SK-N-SH (cell line): Measurements from ENCODE around the gene PDGFC. TPM values are rescaled to one million over a fixed set of nuclear protein-coding genes. Genes with fewer than 3 reads are reported as not detected.

Source experiments
- CTCF ChIA-PET: fragments of 300-600, 350-600 bp; formaldehyde crosslinking; extraction: SDS; loops from one replicate; lab custom pipeline; 2021; lab: Yijun Ruan, JAX
- POLR2A ChIA-PET: fragments of 350-600 bp; sonication (Branson Sonifier 250); formaldehyde crosslinking; extraction: SDS; loops from one replicate; lab custom pipeline; 2020; ENCODE audit warnings: antibody characterized with exemption, inconsistent platforms; lab: Yijun Ruan, JAX
- DNase-seq: peaks from one replicate; pipeline ENCODE4 v3.0.0; 2012
- H2AFZ ChIP-seq: fragments of 200-600 bp; sonication (generic); 2 replicates; pipeline ENCODE4 v1.8.1; 2016; ENCODE audit warnings: antibody characterized with exemption, mild to moderate bottlenecking, low read depth
- H3F3A ChIP-seq: fragments of 200-600 bp; sonication (generic); replicated peaks from 2 replicates; pipeline ENCODE3; 2016; ENCODE audit warnings: antibody characterized with exemption, mild to moderate bottlenecking; ENCODE audit not compliant: insufficient read depth
- H3K27ac ChIP-seq, 2 experiments: fragments of 200-500 bp in 1 of 2; fragments of 200-600 bp in 1 of 2; sonication (Bioruptor generic) in 1 of 2; sonication (generic), shearing (Covaris generic) in 1 of 2; 2 replicates each; pipeline versions ENCODE4 v1.5.1 to v1.6.1; 2014 to 2016; ENCODE audit warnings: low read depth in 2 of 2, inconsistent platforms in 1 of 2, low read length in 1 of 2, mild to moderate bottlenecking in 1 of 2, mixed read lengths in 1 of 2
- H3K27me3 ChIP-seq: fragments of 200-600 bp; sonication (generic), shearing (Covaris generic); 2 replicates; pipeline ENCODE4 v1.6.1; 2016; ENCODE audit warnings: mixed run types; ENCODE audit not compliant: insufficient read depth
- H3K36me3 ChIP-seq, 2 experiments: fragments of 200-500 bp in 1 of 2; fragments of 200-600 bp in 1 of 2; sonication (Bioruptor generic) in 1 of 2; sonication (generic) in 1 of 2; replicated peaks in 1 of 2; 2 replicates each; pipeline versions ENCODE3 to v1.5.1; 2014 to 2016; ENCODE audit warnings: low read length in 1 of 2, mild to moderate bottlenecking in 1 of 2; ENCODE audit not compliant: insufficient read depth in 2 of 2, control insufficient read depth in 1 of 2
- H3K4me1 ChIP-seq, 2 experiments: fragments of 200-500 bp in 1 of 2; fragments of 200-600 bp in 1 of 2; sonication (Bioruptor generic) in 1 of 2; sonication (generic), shearing (Covaris generic) in 1 of 2; 2 replicates each; pipeline versions ENCODE4 v1.5.1 to v1.6.1; 2014 to 2016; ENCODE audit warnings: low read depth in 1 of 2, low read length in 1 of 2, mixed run types in 1 of 2; ENCODE audit not compliant: insufficient read depth in 2 of 2, control insufficient read depth in 1 of 2
- H3K4me2 ChIP-seq: fragments of 200-600 bp; sonication (generic), shearing (Covaris generic); 2 replicates; pipeline ENCODE4 v1.6.1; 2017; ENCODE audit warnings: mixed run types
- H3K4me3 ChIP-seq, 2 experiments: fragments of 200-500 bp in 1 of 2; fragments of 200-600 bp in 1 of 2; sonication (Bioruptor generic) in 1 of 2; sonication (generic), shearing (Covaris generic) in 1 of 2; 2 replicates each; pipeline versions ENCODE4 v1.5.1 to v1.8.1; 2014 to 2016; ENCODE audit warnings: low read depth in 2 of 2, inconsistent platforms in 1 of 2, low read length in 1 of 2, mild to moderate bottlenecking in 1 of 2, mixed read lengths in 1 of 2, moderate library complexity in 1 of 2
- H3K79me2 ChIP-seq: fragments of 200-600 bp; sonication (generic); 2 replicates; pipeline ENCODE4 v1.8.1; 2017; ENCODE audit warnings: mild to moderate bottlenecking; ENCODE audit not compliant: insufficient read depth
- H3K9ac ChIP-seq: fragments of 200-600 bp; sonication (generic); 2 replicates; pipeline ENCODE4 v1.6.1; 2017; ENCODE audit warnings: mixed run types
- H3K9me2 ChIP-seq: fragments of 200-600 bp; sonication (generic); 2 replicates; pipeline ENCODE4 v1.6.1; 2017; ENCODE audit warnings: mixed run types
- H3K9me3 ChIP-seq: fragments of 200-600 bp; sonication (generic); 2 replicates; pipeline ENCODE4 v1.6.1; 2017; ENCODE audit warnings: mixed run types, mild to moderate bottlenecking, moderate library complexity
- H4K20me1 ChIP-seq: fragments of 200-600 bp; sonication (generic); 2 replicates; pipeline ENCODE4 v1.6.1; 2017; ENCODE audit warnings: mild to moderate bottlenecking, mixed run types; ENCODE audit not compliant: insufficient read depth
- EP300 ChIP-seq, 2 experiments: IDR thresholded peaks; 2 replicates each; pipeline versions ENCODE4 v1.4.0 to v1.6.1; 2012; ENCODE audit warnings: borderline replicate concordance in 1 of 2, low read depth in 1 of 2, low read length in 1 of 2
- EZH2phosphoT487 ChIP-seq: fragments of 200-600 bp; sonication (generic); IDR thresholded peaks from 2 replicates; pipeline ENCODE4 v1.6.1; 2017; ENCODE audit warnings: low read depth, mixed run types, mild to moderate bottlenecking, antibody characterized with exemption, moderate library complexity, borderline replicate concordance
- FOSL2 ChIP-seq: IDR thresholded peaks from 2 replicates; pipeline ENCODE4 v1.4.0; 2012; ENCODE audit warnings: low read depth, mild to moderate bottlenecking, moderate library complexity, borderline replicate concordance
- FOXM1 ChIP-seq: IDR thresholded peaks from 2 replicates; pipeline ENCODE4 v1.4.0; 2012; ENCODE audit warnings: low read depth, mild to moderate bottlenecking
- GATA2 ChIP-seq: sonication (generic); formaldehyde crosslinking; IDR thresholded peaks from 2 replicates; pipeline ENCODE4 v1.5.0; 2020; ENCODE audit warnings: mild to moderate bottlenecking, missing genetic modification reagents
- JUND ChIP-seq: IDR thresholded peaks from 2 replicates; pipeline ENCODE4 v1.4.0; 2012
- MEF2A ChIP-seq: IDR thresholded peaks from 2 replicates; pipeline ENCODE4 v1.4.0; 2012; ENCODE audit warnings: low read depth, borderline replicate concordance
- NRF1 ChIP-seq: IDR thresholded peaks from 2 replicates; pipeline ENCODE4 v1.6.1; 2012; ENCODE audit warnings: low read depth, mild to moderate bottlenecking, low read length
- RCOR1 ChIP-seq: fragments of 150-350 bp; IDR thresholded peaks from 2 replicates; pipeline ENCODE4 v1.6.1; 2017; ENCODE audit warnings: antibody characterized with exemption, low read length
- RXRA ChIP-seq: IDR thresholded peaks from 2 replicates; pipeline ENCODE4 v1.4.0; 2012; ENCODE audit warnings: low read depth, mild to moderate bottlenecking, borderline replicate concordance
- SIN3A ChIP-seq: IDR thresholded peaks from 2 replicates; pipeline ENCODE4 v1.6.1; 2012; ENCODE audit warnings: low read depth, mild to moderate bottlenecking, low read length, moderate library complexity, borderline replicate concordance
- SMC3 ChIP-seq: IDR thresholded peaks from 2 replicates; pipeline ENCODE4 v1.6.1; 2012; ENCODE audit warnings: low read depth, low read length, improper control_type of control experiment
- TAF1 ChIP-seq: IDR thresholded peaks from 2 replicates; pipeline ENCODE4 v1.6.1; 2012; ENCODE audit warnings: low read depth, mild to moderate bottlenecking, low read length, moderate library complexity, borderline replicate concordance
- TCF12 ChIP-seq: IDR thresholded peaks from 2 replicates; pipeline ENCODE4 v1.4.0; 2012
- WGBS: methylation state at CpG from one replicate; pipeline ENCODE4 v1.1.6; 2017; ENCODE audit warnings: low lambda C conversion rate; 5-methylcytosine and 5-hydroxymethylcytosine counted together
- polyA plus RNA-seq, 3 experiments: library from polyadenylated mRNA; depleted of rRNA; stranded (reverse); fragments of >200 nt; gene quantifications; 2 replicates each; pipeline ENCODE4 v1.2.3, GENCODE V29; 2012
- TF ChIP-seq, protein P1 (sequence below): fragments of 150-350 bp; IDR thresholded peaks from 2 replicates; pipeline ENCODE4 v1.6.1; 2016; ENCODE audit warnings: mild to moderate bottlenecking, low read depth, low read length
- TF ChIP-seq, protein P2 (sequence below): IDR thresholded peaks from 2 replicates; pipeline ENCODE4; 2012
- TF ChIP-seq, protein P3 (sequence below): IDR thresholded peaks from 2 replicates; pipeline ENCODE4 v1.4.0; 2012; ENCODE audit warnings: low read depth
- TF ChIP-seq, protein P4 (sequence below): IDR thresholded peaks from 2 replicates; pipeline ENCODE4 v1.4.0; 2012; ENCODE audit warnings: low read depth, borderline replicate concordance
- TF ChIP-seq, protein P5 (sequence below): IDR thresholded peaks from 2 replicates; pipeline ENCODE4 v1.4.0; 2012; ENCODE audit warnings: low read depth, borderline replicate concordance

The PDGFC gene
- polyA plus RNA-seq, 1 of the 3 experiments (the other 2 are of a cell fraction): 29.8 TPM

DNA sequence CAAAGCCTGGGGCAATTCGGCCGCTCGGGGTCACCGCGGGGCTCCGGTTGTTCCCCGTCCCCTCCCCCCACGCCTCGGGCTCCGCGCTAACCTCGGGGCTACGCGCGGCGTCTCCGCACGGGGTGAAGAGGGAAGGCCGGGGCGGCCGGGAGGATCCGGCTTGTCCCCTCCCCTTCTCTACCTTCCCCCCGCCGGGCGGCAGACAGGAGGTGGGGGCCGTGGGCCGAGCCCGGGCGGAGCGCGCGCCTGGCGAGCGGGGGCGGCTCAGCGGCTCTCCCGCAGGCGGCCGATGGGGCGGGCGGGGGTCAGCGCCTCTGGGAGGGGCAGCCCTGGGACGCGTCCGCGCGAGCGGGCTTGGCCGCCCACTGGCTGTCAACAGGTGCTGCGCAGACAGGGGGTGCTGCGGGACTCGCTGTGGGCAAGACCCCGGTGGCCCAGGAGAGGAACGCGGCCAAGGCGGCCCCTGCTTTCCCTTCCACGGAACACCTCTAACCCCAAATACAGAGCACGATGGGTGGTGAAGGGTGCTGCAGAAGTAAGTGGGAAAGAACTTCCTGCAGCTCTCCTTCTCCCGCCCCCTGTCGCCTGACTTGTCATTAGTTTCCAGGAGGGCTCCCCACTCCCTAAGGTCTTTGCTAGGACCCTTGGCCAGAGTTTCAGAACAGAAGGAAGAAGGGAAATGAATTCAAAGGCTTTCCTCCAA is at the start of gene PDGFC (continued):
- TF ChIP-seq JUND (no peak), FOSL2 (no peak), GATA2 (no peak), FOXM1 (no peak), SIN3A (no peak), TCF12 (peak; percentile 17; the same call in 1 of the 2 replicates), RXRA (no peak), EZH2phosphoT487 (no peak)
- TF ChIP-seq, protein P1, sequence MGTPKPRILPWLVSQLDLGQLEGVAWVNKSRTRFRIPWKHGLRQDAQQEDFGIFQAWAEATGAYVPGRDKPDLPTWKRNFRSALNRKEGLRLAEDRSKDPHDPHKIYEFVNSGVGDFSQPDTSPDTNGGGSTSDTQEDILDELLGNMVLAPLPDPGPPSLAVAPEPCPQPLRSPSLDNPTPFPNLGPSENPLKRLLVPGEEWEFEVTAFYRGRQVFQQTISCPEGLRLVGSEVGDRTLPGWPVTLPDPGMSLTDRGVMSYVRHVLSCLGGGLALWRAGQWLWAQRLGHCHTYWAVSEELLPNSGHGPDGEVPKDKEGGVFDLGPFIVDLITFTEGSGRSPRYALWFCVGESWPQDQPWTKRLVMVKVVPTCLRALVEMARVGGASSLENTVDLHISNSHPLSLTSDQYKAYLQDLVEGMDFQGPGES: no peak
- TF ChIP-seq, protein P2, sequence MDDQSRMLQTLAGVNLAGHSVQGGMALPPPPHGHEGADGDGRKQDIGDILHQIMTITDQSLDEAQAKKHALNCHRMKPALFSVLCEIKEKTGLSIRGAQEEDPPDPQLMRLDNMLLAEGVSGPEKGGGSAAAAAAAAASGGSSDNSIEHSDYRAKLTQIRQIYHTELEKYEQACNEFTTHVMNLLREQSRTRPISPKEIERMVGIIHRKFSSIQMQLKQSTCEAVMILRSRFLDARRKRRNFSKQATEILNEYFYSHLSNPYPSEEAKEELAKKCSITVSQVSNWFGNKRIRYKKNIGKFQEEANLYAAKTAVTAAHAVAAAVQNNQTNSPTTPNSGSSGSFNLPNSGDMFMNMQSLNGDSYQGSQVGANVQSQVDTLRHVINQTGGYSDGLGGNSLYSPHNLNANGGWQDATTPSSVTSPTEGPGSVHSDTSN: no peak
- TF ChIP-seq, all 33 proteins: peak for 11

DNA sequence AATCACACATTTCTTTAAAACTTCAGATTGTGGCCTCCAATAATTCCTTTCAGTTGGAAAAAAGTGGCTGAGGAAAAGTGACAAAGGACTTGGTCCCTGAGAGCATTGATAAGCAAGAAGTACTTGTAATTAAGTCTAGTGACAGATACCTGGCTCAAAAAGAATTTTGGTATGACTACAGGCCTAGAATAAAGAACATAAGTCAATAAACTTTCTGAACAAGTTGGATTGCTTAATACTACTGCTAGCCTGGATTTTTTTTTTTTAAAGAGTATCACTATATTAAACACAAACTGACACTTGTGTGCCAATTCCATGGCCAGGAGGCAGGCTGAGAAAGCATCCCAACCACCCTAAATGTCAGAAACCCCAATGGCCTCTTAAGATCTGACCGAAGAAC is 49.3 kb upstream of the PDGFC start:
- Histone ChIP-seq H3K27me3 (no peaks in the 10 kb centered on the region), H4K20me1 (no peaks in the 10 kb centered on the region), H3K4me1 (no peaks in the 10 kb centered on the region), H2AFZ (no peak overlapping the region), H3K27ac (no peak overlapping the region)
- TF ChIP-seq, protein P3, sequence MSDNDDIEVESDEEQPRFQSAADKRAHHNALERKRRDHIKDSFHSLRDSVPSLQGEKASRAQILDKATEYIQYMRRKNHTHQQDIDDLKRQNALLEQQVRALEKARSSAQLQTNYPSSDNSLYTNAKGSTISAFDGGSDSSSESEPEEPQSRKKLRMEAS: no peak
- no peak for TF ChIP-seq TCF12
- TF ChIP-seq EP300 (IDR thresholded peaks at IDR 0.05; ENCODE audit: borderline replicate concordance in 1 of 2, low read depth in 1 of 2, low read length in 1 of 2): no peak
- TF ChIP-seq MEF2A: no peak
- no peak for TF ChIP-seq RCOR1
- TF ChIP-seq, protein P1: no peak
- no peak for TF ChIP-seq SIN3A
- TF ChIP-seq, protein P4, sequence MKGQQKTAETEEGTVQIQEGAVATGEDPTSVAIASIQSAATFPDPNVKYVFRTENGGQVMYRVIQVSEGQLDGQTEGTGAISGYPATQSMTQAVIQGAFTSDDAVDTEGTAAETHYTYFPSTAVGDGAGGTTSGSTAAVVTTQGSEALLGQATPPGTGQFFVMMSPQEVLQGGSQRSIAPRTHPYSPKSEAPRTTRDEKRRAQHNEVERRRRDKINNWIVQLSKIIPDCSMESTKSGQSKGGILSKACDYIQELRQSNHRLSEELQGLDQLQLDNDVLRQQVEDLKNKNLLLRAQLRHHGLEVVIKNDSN: no peak
- TF ChIP-seq, protein P5, sequence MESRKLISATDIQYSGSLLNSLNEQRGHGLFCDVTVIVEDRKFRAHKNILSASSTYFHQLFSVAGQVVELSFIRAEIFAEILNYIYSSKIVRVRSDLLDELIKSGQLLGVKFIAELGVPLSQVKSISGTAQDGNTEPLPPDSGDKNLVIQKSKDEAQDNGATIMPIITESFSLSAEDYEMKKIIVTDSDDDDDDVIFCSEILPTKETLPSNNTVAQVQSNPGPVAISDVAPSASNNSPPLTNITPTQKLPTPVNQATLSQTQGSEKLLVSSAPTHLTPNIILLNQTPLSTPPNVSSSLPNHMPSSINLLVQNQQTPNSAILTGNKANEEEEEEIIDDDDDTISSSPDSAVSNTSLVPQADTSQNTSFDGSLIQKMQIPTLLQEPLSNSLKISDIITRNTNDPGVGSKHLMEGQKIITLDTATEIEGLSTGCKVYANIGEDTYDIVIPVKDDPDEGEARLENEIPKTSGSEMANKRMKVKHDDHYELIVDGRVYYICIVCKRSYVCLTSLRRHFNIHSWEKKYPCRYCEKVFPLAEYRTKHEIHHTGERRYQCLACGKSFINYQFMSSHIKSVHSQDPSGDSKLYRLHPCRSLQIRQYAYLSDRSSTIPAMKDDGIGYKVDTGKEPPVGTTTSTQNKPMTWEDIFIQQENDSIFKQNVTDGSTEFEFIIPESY: no peak
- TF ChIP-seq NRF1: no peak
- no peak for TF ChIP-seq EZH2phosphoT487
- TF ChIP-seq TAF1: no peak
- TF ChIP-seq SMC3: no peak
- TF ChIP-seq, all 33 proteins: peak for 0
- Histone ChIP-seq H3K36me3 (no peaks in the 10 kb centered on the region), H3K4me2 (no peak overlapping the region), H3K9me2 (no peaks in the 10 kb centered on the region), H3K9me3 (no peaks in the 10 kb centered on the region), H3K4me3 (no peak overlapping the region), H3K79me2 (no peaks in the 10 kb centered on the region), H3K9ac (no peak overlapping the region), H3F3A (peaks cover 3% of the 10 kb centered on the region)
- CTCF ChIA-PET: no interaction called here
- no peak for DNase-seq
- POLR2A ChIA-PET: no interaction called here
- 50% methylated on average over 1 of the region's 1 CpG for WGBS
